HEK293 (cell line): ENCODE data around the gene SHOX.
"Not testable (repeated sequence)": the region's sequence is repeated elsewhere in the genome, so short reads cannot be mapped to it uniquely, and the experiment has no call there.

ENCODE experiments used
- YY1 ChIP-seq: fragments of 450-650 bp; formaldehyde crosslinking; IDR thresholded peaks from 2 replicates; pipeline ENCODE4 v1.5.1; 2018; ENCODE audit warnings: missing biosample characterization, missing genetic modification characterization
- ZEB2 ChIP-seq: fragments of 450-650 bp; formaldehyde crosslinking; IDR thresholded peaks from 2 replicates; pipeline ENCODE4 v1.5.1; 2016; ENCODE audit warnings: missing biosample characterization, missing genetic modification characterization
- ZNF24 ChIP-seq: fragments of 450-650 bp; formaldehyde crosslinking; IDR thresholded peaks from 2 replicates; pipeline ENCODE4 v1.5.1; 2016; ENCODE audit warnings: missing biosample characterization, missing genetic modification characterization
- ZNF600 ChIP-seq: fragments of 450-650 bp; formaldehyde crosslinking; IDR thresholded peaks from 2 replicates; pipeline ENCODE4 v1.5.1; 2016; ENCODE audit warnings: missing biosample characterization, missing genetic modification characterization
- ZSCAN16 ChIP-seq: fragments of 450-650 bp; formaldehyde crosslinking; IDR thresholded peaks from 2 replicates; pipeline ENCODE4 v1.5.1; 2016; ENCODE audit warnings: missing biosample characterization, missing genetic modification characterization
- TF ChIP-seq, protein P1 (sequence below): fragments of 450-650 bp; formaldehyde crosslinking; IDR thresholded peaks from 2 replicates; pipeline ENCODE4 v1.5.1; 2016; ENCODE audit warnings: missing biosample characterization, missing genetic modification characterization
- TF ChIP-seq, protein P2 (sequence below): fragments of 450-650 bp; formaldehyde crosslinking; IDR thresholded peaks from 2 replicates; pipeline ENCODE4 v1.5.1; 2017; ENCODE audit warnings: missing biosample characterization, missing genetic modification characterization

DNA sequence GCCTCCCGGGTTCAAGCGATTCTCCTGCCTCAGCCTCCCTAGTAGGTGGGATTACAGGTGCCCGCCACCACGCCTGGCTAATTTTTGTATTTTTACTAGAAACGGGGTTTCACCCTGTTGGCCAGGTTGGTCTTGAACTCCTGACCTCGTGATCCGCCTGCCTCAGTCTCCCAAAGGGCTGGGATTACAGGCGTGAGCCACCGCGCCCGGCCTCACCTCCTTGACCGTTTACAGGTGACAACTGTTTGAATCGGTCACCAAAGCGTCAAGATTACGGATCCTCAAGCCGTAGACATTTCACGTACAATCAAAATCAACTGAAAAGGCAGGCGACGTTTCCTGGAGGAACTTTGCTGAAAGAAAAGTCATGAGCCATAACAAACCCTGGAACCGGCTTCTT lies 41.3 kb upstream of the SHOX start:
- TF ChIP-seq ZNF600; ZSCAN16 (tag by site-specific recombination); YY1; ZEB2 (tag by site-specific recombination); ZNF24 (tag by site-specific recombination): not testable (repeated sequence)
- TF ChIP-seq, protein P1, sequence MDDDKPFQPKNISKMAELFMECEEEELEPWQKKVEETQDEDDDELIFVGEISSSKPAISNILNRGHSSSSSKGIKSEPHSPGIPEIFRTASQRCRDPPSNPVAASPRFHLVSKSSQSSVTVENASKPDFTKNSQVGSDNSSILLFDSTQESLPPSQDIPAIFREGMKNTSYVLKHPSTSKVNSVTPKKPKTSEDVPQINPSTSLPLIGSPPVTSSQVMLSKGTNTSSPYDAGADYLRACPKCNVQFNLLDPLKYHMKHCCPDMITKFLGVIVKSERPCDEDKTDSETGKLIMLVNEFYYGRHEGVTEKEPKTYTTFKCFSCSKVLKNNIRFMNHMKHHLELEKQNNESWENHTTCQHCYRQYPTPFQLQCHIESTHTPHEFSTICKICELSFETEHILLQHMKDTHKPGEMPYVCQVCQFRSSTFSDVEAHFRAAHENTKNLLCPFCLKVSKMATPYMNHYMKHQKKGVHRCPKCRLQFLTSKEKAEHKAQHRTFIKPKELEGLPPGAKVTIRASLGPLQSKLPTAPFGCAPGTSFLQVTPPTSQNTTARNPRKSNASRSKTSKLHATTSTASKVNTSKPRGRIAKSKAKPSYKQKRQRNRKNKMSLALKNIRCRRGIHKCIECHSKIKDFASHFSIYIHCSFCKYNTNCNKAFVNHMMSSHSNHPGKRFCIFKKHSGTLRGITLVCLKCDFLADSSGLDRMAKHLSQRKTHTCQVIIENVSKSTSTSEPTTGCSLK (tag by site-specific recombination) = not testable (repeated sequence)
- TF ChIP-seq, protein P2, sequence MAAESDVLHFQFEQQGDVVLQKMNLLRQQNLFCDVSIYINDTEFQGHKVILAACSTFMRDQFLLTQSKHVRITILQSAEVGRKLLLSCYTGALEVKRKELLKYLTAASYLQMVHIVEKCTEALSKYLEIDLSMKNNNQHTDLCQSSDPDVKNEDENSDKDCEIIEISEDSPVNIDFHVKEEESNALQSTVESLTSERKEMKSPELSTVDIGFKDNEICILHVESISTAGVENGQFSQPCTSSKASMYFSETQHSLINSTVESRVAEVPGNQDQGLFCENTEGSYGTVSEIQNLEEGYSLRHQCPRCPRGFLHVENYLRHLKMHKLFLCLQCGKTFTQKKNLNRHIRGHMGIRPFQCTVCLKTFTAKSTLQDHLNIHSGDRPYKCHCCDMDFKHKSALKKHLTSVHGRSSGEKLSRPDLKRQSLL (tag by site-specific recombination) = not testable (repeated sequence)
